ENCODE measurements around the gene MSRB2.

Gene MSRB2

GRCh38 chr10:23099079-23099478 lies 3.7 kb downstream of the MSRB2 start:
- POLR2A ChIA-PET: no interaction called here
- peaks cover 0 to 10% (median 2%) of the 10 kb centered on the region in 5 experiments for H3K9me3 ChIP-seq (ENCODE audit: control extremely low read depth in 1 of 5, control insufficient read depth in 4 of 5, insufficient read depth in 2 of 5, low read depth in 1 of 5, low read length in 4 of 5)
- H3K27me3 ChIP-seq (replicated peaks in 2 of 5; ENCODE audit: control insufficient read depth in 4 of 5, insufficient read depth in 5 of 5, low read length in 4 of 5): no peaks in the 10 kb centered on the region
- 92% methylated on average over 2 of the region's 3 CpGs for WGBS (ENCODE audit: insufficient coverage)
- no peak overlapping the region for H3K4me3 ChIP-seq (ENCODE audit: control insufficient read depth in 1 of 7, extremely low read depth in 1 of 7, insufficient read depth in 4 of 7, low read depth in 2 of 7, low read length in 6 of 7)
- peaks cover 0 to 8% (median 3%) of the 10 kb centered on the region in 4 experiments for H3K36me3 ChIP-seq (ENCODE audit: control insufficient read depth in 4 of 4, insufficient read depth in 4 of 4, low read length in 3 of 4)
- no peak for DNase-seq
- CTCF ChIA-PET: interaction anchor here (1.2 kb wide), 1 partner anchor 10 kb away, joined by 4 read pairs; no protein-coding TSS in a partner anchor
- H3K4me1 ChIP-seq (ENCODE audit: control extremely low read depth in 1 of 4, control insufficient read depth in 4 of 4, insufficient read depth in 4 of 4, low read length in 3 of 4): peaks cover 6 to 22% (median 16%) of the 10 kb centered on the region in 4 experiments
- H3K27ac ChIP-seq (ENCODE audit: insufficient read depth in 1 of 2, low read depth in 1 of 2, low read length in 2 of 2, poor library complexity in 1 of 2, severe bottlenecking in 2 of 2): no peak overlapping the region

- Histone ChIP-seq H3K27me3 (replicated peaks in 2 of 5; ENCODE audit: control insufficient read depth in 4 of 5, insufficient read depth in 5 of 5, low read length in 4 of 5) (no peaks in the 10 kb centered on the region), H3K4me3 (ENCODE audit: control insufficient read depth in 1 of 7, extremely low read depth in 1 of 7, insufficient read depth in 4 of 7, low read depth in 2 of 7, low read length in 6 of 7) (no peak overlapping the region), H3K4me1 (ENCODE audit: control extremely low read depth in 1 of 4, control insufficient read depth in 4 of 4, insufficient read depth in 4 of 4, low read length in 3 of 4) (peaks cover 6 to 22% (median 16%) of the 10 kb centered on the region in 4 experiments), H3K9me3 (ENCODE audit: control extremely low read depth in 1 of 5, control insufficient read depth in 4 of 5, insufficient read depth in 2 of 5, low read depth in 1 of 5, low read length in 4 of 5) (peaks cover 0 to 10% (median 2%) of the 10 kb centered on the region in 5 experiments), H3K36me3 (ENCODE audit: control insufficient read depth in 4 of 4, insufficient read depth in 4 of 4, low read length in 3 of 4) (peaks cover 4 to 15% (median 6%) of the 10 kb centered on the region in 4 experiments), H3K27ac (ENCODE audit: insufficient read depth in 1 of 2, low read depth in 1 of 2, low read length in 2 of 2, poor library complexity in 1 of 2, severe bottlenecking in 2 of 2) (no peak overlapping the region)
- no CpG with 5 or more reads among the region's 2 CpGs for WGBS (ENCODE audit: insufficient coverage)
- ChIA-PET POLR2A (no interaction called here), CTCF (no interaction called here)
- DNase-seq: no peak
Measured at GRCh38 chr10:23099816-23100215, 4.4 kb downstream of the MSRB2 start.

GRCh38 chr10:23100331-23101030 lies 5.1 kb downstream of the MSRB2 start:
- Histone ChIP-seq H3K36me3 (ENCODE audit: control insufficient read depth in 4 of 4, insufficient read depth in 4 of 4, low read length in 3 of 4) (peaks cover 4 to 21% (median 10%) of the 10 kb centered on the region in 4 experiments), H3K9me3 (ENCODE audit: control extremely low read depth in 1 of 5, control insufficient read depth in 4 of 5, insufficient read depth in 2 of 5, low read depth in 1 of 5, low read length in 4 of 5) (peaks cover 0 to 10% (median 2%) of the 10 kb centered on the region in 5 experiments), H3K27me3 (replicated peaks in 2 of 5; ENCODE audit: control insufficient read depth in 4 of 5, insufficient read depth in 5 of 5, low read length in 4 of 5) (no peaks in the 10 kb centered on the region), H3K4me1 (ENCODE audit: control extremely low read depth in 1 of 4, control insufficient read depth in 4 of 4, insufficient read depth in 4 of 4, low read length in 3 of 4) (peaks cover 6 to 22% (median 16%) of the 10 kb centered on the region in 4 experiments), H3K4me3 (ENCODE audit: control insufficient read depth in 1 of 7, extremely low read depth in 1 of 7, insufficient read depth in 4 of 7, low read depth in 2 of 7, low read length in 6 of 7) (no peak overlapping the region), H3K27ac (ENCODE audit: insufficient read depth in 1 of 2, low read depth in 1 of 2, low read length in 2 of 2, poor library complexity in 1 of 2, severe bottlenecking in 2 of 2) (no peak overlapping the region)
- DNase-seq: peak in 1 of 3 donors; percentile 2
- ChIA-PET CTCF (no interaction called here), POLR2A (no interaction called here)
- WGBS (ENCODE audit: insufficient coverage): 60% methylated on average over 4 of the region's 6 CpGs

- POLR2A ChIA-PET: no interaction called here
- Histone ChIP-seq H3K4me1 (ENCODE audit: control extremely low read depth in 1 of 4, control insufficient read depth in 4 of 4, insufficient read depth in 4 of 4, low read length in 3 of 4) (no peaks in the 10 kb centered on the region), H3K27ac (ENCODE audit: insufficient read depth in 1 of 2, low read depth in 1 of 2, low read length in 2 of 2, poor library complexity in 1 of 2, severe bottlenecking in 2 of 2) (no peak overlapping the region), H3K9me3 (ENCODE audit: control extremely low read depth in 1 of 5, control insufficient read depth in 4 of 5, insufficient read depth in 2 of 5, low read depth in 1 of 5, low read length in 4 of 5) (peaks cover 0 to under 1% (median 0%) of the 10 kb centered on the region in 5 experiments), H3K27me3 (replicated peaks in 2 of 5; ENCODE audit: control insufficient read depth in 4 of 5, insufficient read depth in 5 of 5, low read length in 4 of 5) (no peaks in the 10 kb centered on the region), H3K36me3 (ENCODE audit: control insufficient read depth in 4 of 4, insufficient read depth in 4 of 4, low read length in 3 of 4) (peaks cover 3 to 44% (median 28%) of the 10 kb centered on the region in 4 experiments), H3K4me3 (ENCODE audit: control insufficient read depth in 1 of 7, extremely low read depth in 1 of 7, insufficient read depth in 4 of 7, low read depth in 2 of 7, low read length in 6 of 7) (no peak overlapping the region)
- WGBS (ENCODE audit: insufficient coverage): 98% methylated on average over 10 of the region's 10 CpGs
- no peak for DNase-seq
- CTCF ChIA-PET: interaction anchor here (1.1 kb wide), 1 partner anchor 10 kb away, joined by 4 read pairs; no protein-coding TSS in a partner anchor
Measured at GRCh38 chr10:23106331-23107072, 11.1 kb downstream of the MSRB2 start.

GRCh38 chr10:23110722-23111516 lies 15.5 kb downstream of the MSRB2 start:
- Histone ChIP-seq H3K4me1 (ENCODE audit: control extremely low read depth in 1 of 4, control insufficient read depth in 4 of 4, insufficient read depth in 4 of 4, low read length in 3 of 4) (peaks cover 0 to 4% (median 0%) of the 10 kb centered on the region in 4 experiments), H3K27ac (ENCODE audit: insufficient read depth in 1 of 2, low read depth in 1 of 2, low read length in 2 of 2, poor library complexity in 1 of 2, severe bottlenecking in 2 of 2) (no peak overlapping the region), H3K27me3 (replicated peaks in 2 of 5; ENCODE audit: control insufficient read depth in 4 of 5, insufficient read depth in 5 of 5, low read length in 4 of 5) (no peaks in the 10 kb centered on the region), H3K9me3 (ENCODE audit: control extremely low read depth in 1 of 5, control insufficient read depth in 4 of 5, insufficient read depth in 2 of 5, low read depth in 1 of 5, low read length in 4 of 5) (no peaks in the 10 kb centered on the region), H3K4me3 (ENCODE audit: control insufficient read depth in 1 of 7, extremely low read depth in 1 of 7, insufficient read depth in 4 of 7, low read depth in 2 of 7, low read length in 6 of 7) (no peak overlapping the region), H3K36me3 (ENCODE audit: control insufficient read depth in 4 of 4, insufficient read depth in 4 of 4, low read length in 3 of 4) (peaks cover 10 to 52% (median 34%) of the 10 kb centered on the region in 4 experiments)
- POLR2A ChIA-PET: no interaction called here
- WGBS (ENCODE audit: insufficient coverage): 97% methylated on average over 5 of the region's 13 CpGs
- DNase-seq: no peak
- CTCF ChIA-PET: no interaction called here

- peaks cover 10 to 49% (median 31%) of the 10 kb centered on the region in 4 experiments for H3K36me3 ChIP-seq (ENCODE audit: control insufficient read depth in 4 of 4, insufficient read depth in 4 of 4, low read length in 3 of 4)
- no peak overlapping the region for H3K4me3 ChIP-seq (ENCODE audit: control insufficient read depth in 1 of 7, extremely low read depth in 1 of 7, insufficient read depth in 4 of 7, low read depth in 2 of 7, low read length in 6 of 7)
- H3K4me1 ChIP-seq (ENCODE audit: control extremely low read depth in 1 of 4, control insufficient read depth in 4 of 4, insufficient read depth in 4 of 4, low read length in 3 of 4): peaks cover 0 to 4% (median 0%) of the 10 kb centered on the region in 4 experiments
- WGBS (ENCODE audit: insufficient coverage): 80% methylated on average over 1 of the region's 2 CpGs
- ChIA-PET CTCF (no interaction called here), POLR2A (no interaction called here)
- H3K27me3 ChIP-seq (replicated peaks in 2 of 5; ENCODE audit: control insufficient read depth in 4 of 5, insufficient read depth in 5 of 5, low read length in 4 of 5): no peaks in the 10 kb centered on the region
- no peaks in the 10 kb centered on the region for H3K9me3 ChIP-seq (ENCODE audit: control extremely low read depth in 1 of 5, control insufficient read depth in 4 of 5, insufficient read depth in 2 of 5, low read depth in 1 of 5, low read length in 4 of 5)
- no peak for DNase-seq
- H3K27ac ChIP-seq (ENCODE audit: insufficient read depth in 1 of 2, low read depth in 1 of 2, low read length in 2 of 2, poor library complexity in 1 of 2, severe bottlenecking in 2 of 2): no peak overlapping the region
Measured at GRCh38 chr10:23111517-23112286, 16.3 kb downstream of the MSRB2 start.

Data from common myeloid progenitor, CD34-positive (primary cell).